Stimulated activated CD4-positive, alpha-beta T cell treated with anti-CD3 and anti-CD28 coated beads, Interleukin-12 subunit alpha, Interleukin-12 subunit beta, amount 100 ng/mL, for 48 hours (primary cell): ENCODE measurements around the gene PRKRIP1.
"Not testable (repeated sequence)": the region's sequence is repeated elsewhere in the genome, so short reads cannot be mapped to it uniquely, and the experiment has no call there.

Experiments used
- DNase-seq, 3 donors: peaks; one replicate each; pipeline ENCODE4 v3.0.0-alpha.2; 2020; ENCODE audit warnings: low read depth in 2 of 3, low spot score in 1 of 3

PRKRIP1 gene

DNA sequence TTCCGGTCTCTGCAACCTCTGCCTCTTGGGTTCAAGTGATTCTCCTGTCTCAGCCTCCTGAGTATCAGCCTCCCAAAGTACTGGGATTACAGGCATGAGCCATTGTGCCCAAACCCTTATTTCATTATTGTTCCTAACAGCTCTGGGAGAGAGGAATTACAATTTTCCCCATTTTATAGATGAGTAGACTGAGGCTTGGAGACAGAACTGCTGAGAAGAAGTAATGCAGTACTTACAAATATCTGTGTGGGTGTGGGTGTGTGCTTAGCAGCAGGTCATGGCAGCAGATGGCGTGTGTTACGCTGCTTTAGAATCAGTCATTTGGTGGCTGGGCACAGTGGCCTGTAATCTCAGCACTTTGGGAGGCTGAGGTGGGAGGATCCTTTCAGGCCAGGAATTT lies 7.4 kb downstream of the PRKRIP1 start:
- DNase-seq: no peak

- peak in 2 of 3 donors; percentile 22 to 24 for DNase-seq
These were observed 8.1 kb downstream of the PRKRIP1 start for GRCh38 chr7:102404005-102404861.

GRCh38 chr7:102404862-102405188 lies 8.7 kb downstream of the PRKRIP1 start:
- not testable (repeated sequence) for DNase-seq

DNA sequence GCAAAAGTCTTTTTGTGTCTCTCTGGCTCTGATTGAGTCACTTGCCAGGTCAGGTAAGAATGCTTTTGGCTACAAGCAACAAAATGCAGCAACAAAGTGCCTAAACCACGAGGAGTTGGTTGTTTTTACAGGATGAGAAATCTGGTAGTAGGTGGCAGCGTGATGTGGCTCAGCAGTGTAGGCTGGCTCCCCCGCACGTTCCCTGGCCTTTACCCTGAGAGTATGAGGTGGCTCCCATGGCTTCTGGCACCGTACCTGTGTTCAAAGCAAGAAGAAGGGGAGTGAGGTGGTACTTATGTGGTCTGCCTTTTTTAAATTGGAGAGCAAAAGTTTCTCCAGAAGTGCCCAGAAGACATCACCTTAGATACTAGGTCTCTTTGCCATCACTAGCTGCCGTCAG lies 11.7 kb downstream of the PRKRIP1 start:
- no peak for DNase-seq

- DNase-seq: not testable (repeated sequence)
These were observed 12.4 kb downstream of the PRKRIP1 start for GRCh38 chr7:102408530-102408929.

DNA sequence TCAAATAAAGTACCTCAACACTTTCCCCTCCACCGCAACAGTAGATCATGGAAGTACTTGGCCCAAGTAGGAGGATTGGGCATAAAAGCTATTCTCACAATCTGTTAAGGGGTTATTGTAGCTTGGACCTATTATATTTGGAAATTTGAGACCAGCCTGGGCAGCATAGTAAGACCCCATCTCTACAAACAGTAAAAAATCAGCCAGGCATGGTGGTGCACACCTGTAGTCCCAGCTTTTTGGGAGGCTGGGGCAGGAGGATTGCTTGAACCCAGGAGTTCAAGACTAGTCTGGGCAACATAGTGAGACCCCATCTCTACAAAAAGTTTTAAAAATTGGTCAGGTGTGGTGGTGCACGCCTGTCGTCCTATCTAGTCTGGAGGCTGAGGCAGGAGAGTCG lies 13.2 kb downstream of the PRKRIP1 start:
- DNase-seq: no peak

GRCh38 chr7:102410123-102410522 lies 14.0 kb downstream of the PRKRIP1 start:
- no peak for DNase-seq

GRCh38 chr7:102410918-102411317 lies 14.8 kb downstream of the PRKRIP1 start:
- DNase-seq: no peak

DNA sequence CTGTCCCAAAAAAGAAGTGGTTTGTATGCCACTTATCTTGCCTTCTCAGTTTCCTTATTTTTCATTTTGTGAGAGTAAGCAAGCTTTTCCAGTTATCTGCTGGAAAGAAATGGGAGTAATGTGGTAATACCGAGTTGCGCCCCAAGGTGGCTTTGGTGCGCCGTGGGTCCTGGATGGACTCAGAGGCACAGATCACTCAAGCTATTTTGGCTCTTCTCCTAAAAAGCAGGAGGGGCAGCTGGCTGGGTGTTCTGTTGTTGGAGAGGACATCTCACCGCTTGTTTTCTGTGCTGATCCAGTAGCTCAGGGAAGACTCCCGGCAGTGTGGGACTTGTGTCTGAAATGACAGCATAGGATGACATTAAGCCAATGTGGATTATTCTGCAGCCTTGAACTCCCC lies 16.4 kb downstream of the PRKRIP1 start:
- no peak for DNase-seq

DNA sequence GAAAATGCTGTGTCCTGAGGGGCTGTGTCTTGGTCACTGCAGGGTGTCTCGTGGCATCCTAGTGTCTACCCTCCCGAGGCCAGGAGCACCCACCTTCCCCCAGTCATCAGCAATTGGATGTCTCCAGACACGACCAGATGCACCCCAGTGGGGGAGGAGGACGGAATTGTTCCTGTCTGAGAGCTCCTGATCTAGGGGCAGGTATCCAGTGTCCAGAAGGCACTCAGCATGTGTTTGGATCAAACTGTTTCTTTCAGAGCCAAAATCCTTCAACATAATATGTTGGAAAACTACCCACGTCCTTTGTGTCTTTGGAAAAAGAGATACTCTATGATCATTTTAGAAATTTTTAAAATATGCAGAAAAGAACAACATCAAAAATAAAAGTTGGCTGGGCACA lies 16.9 kb downstream of the PRKRIP1 start:
- no peak for DNase-seq

GRCh38 chr7:102413611-102414010 lies 17.4 kb downstream of the PRKRIP1 start:
- DNase-seq: no peak

DNA sequence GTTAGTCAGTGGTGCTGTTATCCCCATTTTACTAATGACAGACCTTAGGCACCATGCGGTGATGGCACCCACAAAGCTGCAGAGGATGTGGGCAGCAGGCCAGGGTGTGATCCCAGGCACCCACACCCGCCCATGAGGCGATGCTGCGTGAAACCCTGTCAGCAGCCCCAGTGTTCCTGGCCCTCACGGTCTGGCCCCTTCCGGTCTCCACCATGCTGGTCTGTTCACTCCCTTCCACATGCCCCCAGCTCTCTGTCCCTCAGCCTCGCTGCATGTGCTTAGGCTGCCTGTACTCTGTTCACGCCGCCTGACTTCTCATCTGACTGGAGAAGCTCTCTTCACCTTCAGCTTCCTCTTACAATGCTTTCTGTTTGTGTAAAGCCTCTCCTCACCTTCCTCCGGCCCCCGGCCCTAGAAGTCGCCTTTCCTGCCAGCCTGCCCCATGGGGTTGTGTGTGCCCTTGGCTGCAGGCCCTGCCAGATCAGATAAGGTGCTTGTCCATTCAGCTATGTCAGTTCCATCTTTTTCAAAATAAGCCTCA lies 19.6 kb downstream of the PRKRIP1 start:
- DNase-seq: peak; percentile 50 to 57 (median 51)

GRCh38 chr7:102416406-102416805 lies 20.2 kb downstream of the PRKRIP1 start:
- no peak for DNase-seq

GRCh38 chr7:102417105-102417504 lies 20.9 kb downstream of the PRKRIP1 start:
- DNase-seq: no peak

- DNase-seq: no peak
These were observed 22.4 kb downstream of the PRKRIP1 start for GRCh38 chr7:102418592-102418991.

DNA sequence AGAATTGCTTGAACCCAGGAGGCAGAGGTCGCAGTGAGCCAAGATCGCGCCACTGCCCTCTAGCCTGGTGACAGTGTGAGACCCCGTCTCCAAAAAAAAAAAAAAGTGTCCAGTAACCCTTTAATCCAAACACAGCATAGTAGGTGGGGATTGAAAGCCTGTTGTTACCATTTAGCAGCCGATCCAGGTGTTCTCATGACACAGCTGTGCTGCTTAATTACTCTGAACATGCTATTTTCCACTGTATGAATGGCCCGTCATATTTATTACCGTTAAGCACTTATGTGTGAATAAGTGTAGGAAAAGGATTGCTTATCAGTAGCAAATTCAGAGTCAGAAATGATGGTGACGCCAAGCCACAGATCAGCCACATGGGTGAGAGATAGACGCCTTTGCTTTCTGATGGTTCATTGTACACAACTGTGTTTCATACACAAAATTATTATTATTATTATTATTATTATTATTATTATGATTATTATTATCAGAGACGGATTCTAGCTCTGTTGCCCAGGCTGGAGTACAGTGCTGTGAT lies 25.6 kb downstream of the PRKRIP1 start:
- DNase-seq: no peak

GRCh38 chr7:102424129-102424551 lies 28.0 kb downstream of the PRKRIP1 start:
- DNase-seq: no peak

DNA sequence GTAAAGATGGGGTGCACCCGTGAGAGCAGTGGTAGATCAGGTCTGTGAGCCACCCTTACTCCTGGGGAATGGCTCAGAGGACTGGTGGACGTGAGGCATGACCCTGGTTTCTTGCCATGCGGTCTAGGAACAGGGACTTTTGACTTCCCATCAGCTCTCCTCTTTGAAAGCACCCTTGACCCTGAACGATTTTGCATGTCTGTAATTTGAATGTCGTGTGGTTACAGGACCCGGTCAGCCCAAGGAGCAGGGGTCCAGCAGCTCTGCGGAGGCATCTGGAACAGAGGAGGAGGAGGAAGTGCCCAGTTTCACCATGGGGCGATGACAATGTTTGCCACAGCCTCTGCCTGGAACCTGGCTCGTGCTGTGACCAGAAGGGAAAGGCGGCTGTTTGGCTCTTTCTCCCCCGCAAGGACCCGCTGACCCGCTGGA lies 28.6 kb downstream of the PRKRIP1 start:
- DNase-seq: no peak

DNA sequence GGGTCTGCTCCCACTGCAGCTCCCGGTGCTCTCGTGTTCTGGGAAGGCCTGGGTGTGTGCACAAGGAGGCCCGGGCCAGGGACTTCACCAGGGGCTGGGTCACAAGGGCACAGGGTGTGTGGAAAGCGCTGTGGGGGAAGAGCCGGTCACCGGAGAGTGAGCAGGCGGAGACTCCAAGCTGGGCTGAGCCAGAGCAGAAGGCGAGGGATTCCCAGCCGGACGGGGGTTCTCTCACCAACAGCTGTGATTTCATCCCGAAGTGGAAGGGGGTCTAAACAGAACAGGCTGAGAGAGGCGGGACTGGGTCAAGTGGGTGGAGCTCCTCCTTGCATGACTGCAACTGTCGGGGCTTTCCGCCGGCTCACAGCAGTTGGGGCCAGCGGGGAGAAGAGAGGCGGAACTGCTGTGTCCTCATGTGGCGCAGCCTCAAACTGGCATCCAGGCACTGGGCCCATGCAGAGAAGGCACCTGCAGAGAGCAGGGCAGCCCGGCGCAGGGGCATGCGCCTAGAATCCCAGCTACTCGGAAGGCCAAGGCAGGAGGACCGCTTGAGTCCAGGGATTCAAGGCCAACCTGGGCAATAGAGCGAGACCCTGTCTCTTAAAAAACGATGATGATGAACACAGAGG lies 29.6 kb downstream of the PRKRIP1 start:
- peak; percentile 66 to 76 (median 68) for DNase-seq

DNA sequence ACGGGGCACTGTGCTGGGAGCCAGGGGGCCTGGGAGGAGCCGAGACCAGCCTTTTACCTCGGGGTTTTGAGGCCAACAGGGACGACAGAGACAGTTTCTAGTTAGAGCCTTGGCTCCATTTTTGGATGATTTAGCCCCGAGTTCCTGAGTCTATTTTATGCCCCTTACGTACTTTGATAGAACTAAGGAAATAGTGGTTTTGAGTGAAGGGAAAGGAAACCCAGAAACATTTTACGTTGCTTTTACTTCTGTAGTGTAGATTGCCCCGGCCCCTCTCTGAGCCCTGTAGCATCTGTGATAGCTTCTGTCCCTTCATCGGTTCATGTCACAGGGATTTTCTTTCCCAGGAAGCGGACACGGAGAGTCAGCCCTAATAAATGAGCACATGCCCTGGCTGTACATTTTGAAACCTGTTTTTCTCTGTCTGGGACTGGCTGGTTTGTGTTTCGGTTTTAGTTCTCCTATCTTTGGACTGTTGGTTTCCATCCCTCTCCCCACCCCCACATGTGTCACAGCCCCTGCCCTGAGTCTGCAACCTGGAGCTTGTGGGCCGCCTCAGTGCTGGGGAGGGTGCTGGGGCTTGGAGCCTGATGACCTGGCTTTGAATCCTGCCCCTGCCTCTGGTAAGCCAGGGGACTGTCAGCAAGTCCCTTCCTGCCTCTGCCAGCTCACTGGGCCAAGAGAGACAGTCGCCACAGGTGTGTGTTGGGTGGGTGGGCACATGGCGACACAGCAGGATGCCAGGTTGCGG lies 30.3 kb downstream of the PRKRIP1 start:
- peak; percentile 66 to 72 (median 71) for DNase-seq

DNA sequence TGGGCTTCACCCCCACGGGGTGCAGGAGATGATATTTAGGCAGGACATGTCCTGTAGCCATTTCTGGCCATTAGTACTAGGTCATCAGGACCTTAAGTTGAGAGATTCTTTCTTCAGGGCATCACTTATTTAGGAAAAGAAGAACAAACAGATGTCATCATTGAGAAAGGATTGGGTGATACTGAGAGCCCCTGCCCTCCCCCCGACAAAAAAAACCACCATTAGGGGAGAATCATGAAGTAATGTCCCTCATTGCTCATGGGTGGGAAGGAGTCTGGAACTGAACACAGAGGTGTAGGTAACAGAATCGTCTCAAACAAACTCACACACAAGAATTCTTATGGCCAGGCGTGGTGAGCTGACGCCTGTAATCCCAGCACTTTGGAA lies 30.8 kb downstream of the PRKRIP1 start:
- no peak for DNase-seq
